ENCODE results near the gene DRC1.

DNA sequence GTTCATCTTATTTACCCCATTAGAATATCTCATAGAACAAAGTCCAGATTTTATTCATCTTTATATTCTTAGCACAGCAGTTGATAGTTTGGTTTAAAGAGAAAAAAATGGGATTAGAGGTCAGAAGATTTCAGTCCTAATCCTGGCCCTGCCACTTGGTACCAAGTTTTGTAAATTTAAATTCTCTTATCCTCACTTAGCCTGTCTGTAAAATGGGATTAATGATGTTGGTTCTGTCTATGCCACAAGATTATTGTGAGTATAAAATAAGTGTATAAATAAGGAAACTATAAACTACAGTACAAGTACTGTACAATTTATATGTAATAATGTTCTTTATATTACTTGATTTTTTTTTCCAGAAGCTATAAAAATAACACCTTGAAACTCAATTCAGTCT, 17.1 kb upstream of the DRC1 start:
- TF ChIP-seq, protein P1, sequence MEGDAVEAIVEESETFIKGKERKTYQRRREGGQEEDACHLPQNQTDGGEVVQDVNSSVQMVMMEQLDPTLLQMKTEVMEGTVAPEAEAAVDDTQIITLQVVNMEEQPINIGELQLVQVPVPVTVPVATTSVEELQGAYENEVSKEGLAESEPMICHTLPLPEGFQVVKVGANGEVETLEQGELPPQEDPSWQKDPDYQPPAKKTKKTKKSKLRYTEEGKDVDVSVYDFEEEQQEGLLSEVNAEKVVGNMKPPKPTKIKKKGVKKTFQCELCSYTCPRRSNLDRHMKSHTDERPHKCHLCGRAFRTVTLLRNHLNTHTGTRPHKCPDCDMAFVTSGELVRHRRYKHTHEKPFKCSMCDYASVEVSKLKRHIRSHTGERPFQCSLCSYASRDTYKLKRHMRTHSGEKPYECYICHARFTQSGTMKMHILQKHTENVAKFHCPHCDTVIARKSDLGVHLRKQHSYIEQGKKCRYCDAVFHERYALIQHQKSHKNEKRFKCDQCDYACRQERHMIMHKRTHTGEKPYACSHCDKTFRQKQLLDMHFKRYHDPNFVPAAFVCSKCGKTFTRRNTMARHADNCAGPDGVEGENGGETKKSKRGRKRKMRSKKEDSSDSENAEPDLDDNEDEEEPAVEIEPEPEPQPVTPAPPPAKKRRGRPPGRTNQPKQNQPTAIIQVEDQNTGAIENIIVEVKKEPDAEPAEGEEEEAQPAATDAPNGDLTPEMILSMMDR (IDR thresholded peaks at IDR 0.05; ENCODE audit: low read depth, low read length, poor library complexity, severe bottlenecking), result no peak
- TF ChIP-seq EZH2phosphoT487 (IDR thresholded peaks at IDR 0.05; ENCODE audit: borderline replicate concordance, low read length), result no peak

Measured in DOHH2 (cell line).